ENCODE results near the gene STK24. TPM values are rescaled to one million over a fixed set of nuclear protein-coding genes. Genes with fewer than 3 reads are reported as not detected.
A peak's percentile ranks its signal among the peaks of the same experiment; 100 is the strongest.

Gene STK24
- total RNA-seq, 1 experiment from 2014 or later: 84.8 TPM

- Histone ChIP-seq H3K4me1 (ENCODE audit: insufficient read depth, low read length, poor library complexity, severe bottlenecking) (peaks cover 42% of the 10 kb centered on the region), H3K9me3 (ENCODE audit: low read depth, low read length, poor library complexity, severe bottlenecking) (no peaks in the 10 kb centered on the region), H3K4me3 (ENCODE audit: low read depth, low read length, poor library complexity, severe bottlenecking) (no peak overlapping the region), H3K27me3 (replicated peaks; ENCODE audit: insufficient read depth, low read depth, low read length, poor library complexity) (no peaks in the 10 kb centered on the region), H3K27ac (ENCODE audit: low read depth, low read length, poor library complexity, severe bottlenecking) (no peak overlapping the region), H3K36me3 (ENCODE audit: insufficient read depth, low read length, poor library complexity, severe bottlenecking) (no peaks in the 10 kb centered on the region)
- DNase-seq (ENCODE audit: low spot score): no peak
- no TSS peak for BruUV-seq (replicated peaks)
- CTCF ChIA-PET: no interaction called here
- TF ChIP-seq EZH2 (IDR thresholded peaks at IDR 0.05; ENCODE audit: borderline replicate concordance, low read depth, low read length, poor library complexity, severe bottlenecking): no peak
- TF ChIP-seq, protein P1, sequence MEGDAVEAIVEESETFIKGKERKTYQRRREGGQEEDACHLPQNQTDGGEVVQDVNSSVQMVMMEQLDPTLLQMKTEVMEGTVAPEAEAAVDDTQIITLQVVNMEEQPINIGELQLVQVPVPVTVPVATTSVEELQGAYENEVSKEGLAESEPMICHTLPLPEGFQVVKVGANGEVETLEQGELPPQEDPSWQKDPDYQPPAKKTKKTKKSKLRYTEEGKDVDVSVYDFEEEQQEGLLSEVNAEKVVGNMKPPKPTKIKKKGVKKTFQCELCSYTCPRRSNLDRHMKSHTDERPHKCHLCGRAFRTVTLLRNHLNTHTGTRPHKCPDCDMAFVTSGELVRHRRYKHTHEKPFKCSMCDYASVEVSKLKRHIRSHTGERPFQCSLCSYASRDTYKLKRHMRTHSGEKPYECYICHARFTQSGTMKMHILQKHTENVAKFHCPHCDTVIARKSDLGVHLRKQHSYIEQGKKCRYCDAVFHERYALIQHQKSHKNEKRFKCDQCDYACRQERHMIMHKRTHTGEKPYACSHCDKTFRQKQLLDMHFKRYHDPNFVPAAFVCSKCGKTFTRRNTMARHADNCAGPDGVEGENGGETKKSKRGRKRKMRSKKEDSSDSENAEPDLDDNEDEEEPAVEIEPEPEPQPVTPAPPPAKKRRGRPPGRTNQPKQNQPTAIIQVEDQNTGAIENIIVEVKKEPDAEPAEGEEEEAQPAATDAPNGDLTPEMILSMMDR (conservative IDR thresholded peaks at IDR 0.05; ENCODE audit: low read depth, low read length): no peak
- POLR2A ChIA-PET (ENCODE audit: low non-redundant PET): no interaction called here
- intact Hi-C loops (cut with micrococcal nuclease; ENCODE audit: unreplicated experiment): no loop called here
These were observed 6.0 kb upstream of the STK24 start for GRCh38 chr13:98582947-98583346.

DNA sequence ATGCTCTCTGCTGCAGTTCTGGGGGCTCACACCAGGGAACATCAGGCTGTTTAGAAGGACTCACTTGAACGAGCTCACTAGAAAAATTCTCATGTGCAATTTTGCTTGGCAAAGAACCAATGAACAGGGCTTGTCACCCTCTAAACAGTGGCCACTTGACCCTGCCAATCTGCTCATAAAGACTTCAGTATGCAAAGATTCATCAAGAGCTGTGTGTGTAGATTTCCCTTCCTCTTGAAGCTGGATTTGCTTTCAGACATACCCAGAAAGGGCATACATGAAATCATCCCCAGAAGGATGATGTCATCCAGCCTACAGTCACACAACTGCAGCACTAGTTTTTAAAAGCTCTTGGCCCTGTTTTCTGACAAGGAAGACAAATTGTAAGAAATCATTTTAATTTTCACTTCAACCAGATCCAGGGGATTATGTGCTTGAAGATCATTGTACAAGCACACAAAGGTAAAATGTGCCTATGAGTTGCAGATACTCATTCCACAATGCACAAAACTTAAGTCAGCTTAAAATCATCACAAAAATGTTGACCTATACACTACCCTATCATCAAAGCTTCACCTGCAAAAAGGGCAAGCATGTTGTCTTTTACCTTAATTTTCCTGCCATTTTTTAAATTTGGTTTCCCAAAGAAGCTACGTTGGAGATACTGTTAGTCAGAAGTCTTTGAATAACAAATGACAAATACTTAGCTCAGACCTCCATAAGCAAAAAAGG is 5.2 kb upstream of the STK24 start:
- H3K36me3 ChIP-seq (ENCODE audit: insufficient read depth, low read length, poor library complexity, severe bottlenecking): no peaks in the 10 kb centered on the region
- peaks cover 41% of the 10 kb centered on the region for H3K4me1 ChIP-seq (ENCODE audit: insufficient read depth, low read length, poor library complexity, severe bottlenecking)
- H3K4me3 ChIP-seq (ENCODE audit: low read depth, low read length, poor library complexity, severe bottlenecking): no peak overlapping the region
- no peak overlapping the region for H3K27ac ChIP-seq (ENCODE audit: low read depth, low read length, poor library complexity, severe bottlenecking)
- peak; percentile 36 for DNase-seq (ENCODE audit: low spot score)
- intact Hi-C loops (cut with micrococcal nuclease; ENCODE audit: unreplicated experiment): no loop called here
- no TSS peak for BruUV-seq (replicated peaks)
- ChIA-PET CTCF (no interaction called here), POLR2A (ENCODE audit: low non-redundant PET) (no interaction called here)
- no peaks in the 10 kb centered on the region for H3K27me3 ChIP-seq (replicated peaks; ENCODE audit: insufficient read depth, low read depth, low read length, poor library complexity)
- TF ChIP-seq, protein P1 (conservative IDR thresholded peaks at IDR 0.05; ENCODE audit: low read depth, low read length): no peak
- no peak for TF ChIP-seq EZH2 (IDR thresholded peaks at IDR 0.05; ENCODE audit: borderline replicate concordance, low read depth, low read length, poor library complexity, severe bottlenecking)
- no peaks in the 10 kb centered on the region for H3K9me3 ChIP-seq (ENCODE audit: low read depth, low read length, poor library complexity, severe bottlenecking)

- DNase-seq (ENCODE audit: low spot score): no peak
- Histone ChIP-seq H3K27ac (ENCODE audit: low read depth, low read length, poor library complexity, severe bottlenecking) (no peak overlapping the region), H3K9me3 (ENCODE audit: low read depth, low read length, poor library complexity, severe bottlenecking) (no peaks in the 10 kb centered on the region), H3K27me3 (replicated peaks; ENCODE audit: insufficient read depth, low read depth, low read length, poor library complexity) (no peaks in the 10 kb centered on the region), H3K4me3 (ENCODE audit: low read depth, low read length, poor library complexity, severe bottlenecking) (no peak overlapping the region), H3K36me3 (ENCODE audit: insufficient read depth, low read length, poor library complexity, severe bottlenecking) (no peaks in the 10 kb centered on the region), H3K4me1 (ENCODE audit: insufficient read depth, low read length, poor library complexity, severe bottlenecking) (peaks cover 33% of the 10 kb centered on the region)
- intact Hi-C loops (cut with micrococcal nuclease; ENCODE audit: unreplicated experiment): no loop called here
- TF ChIP-seq EZH2 (IDR thresholded peaks at IDR 0.05; ENCODE audit: borderline replicate concordance, low read depth, low read length, poor library complexity, severe bottlenecking): no peak
- TF ChIP-seq, protein P1 (conservative IDR thresholded peaks at IDR 0.05; ENCODE audit: low read depth, low read length): no peak
- ChIA-PET POLR2A (ENCODE audit: low non-redundant PET) (no interaction called here), CTCF (no interaction called here)
- BruUV-seq (replicated peaks): no TSS peak
These were observed 4.5 kb upstream of the STK24 start for GRCh38 chr13:98581381-98581780.

Data from A673 (cell line).